DMS114 treated with DMSO at 0.1 percent for 48 hours (cell line): ENCODE results near the gene PLA2G4A.
"Not testable (repeated sequence)": the region's sequence is repeated elsewhere in the genome, so short reads cannot be mapped to it uniquely, and the experiment has no call there.

ENCODE experiments used
- DNase-seq: peaks from one replicate; lab custom pipeline; 2025; ENCODE audit not compliant: unreplicated experiment; lab: John Stamatoyannopoulos, UW

PLA2G4A gene

DNA sequence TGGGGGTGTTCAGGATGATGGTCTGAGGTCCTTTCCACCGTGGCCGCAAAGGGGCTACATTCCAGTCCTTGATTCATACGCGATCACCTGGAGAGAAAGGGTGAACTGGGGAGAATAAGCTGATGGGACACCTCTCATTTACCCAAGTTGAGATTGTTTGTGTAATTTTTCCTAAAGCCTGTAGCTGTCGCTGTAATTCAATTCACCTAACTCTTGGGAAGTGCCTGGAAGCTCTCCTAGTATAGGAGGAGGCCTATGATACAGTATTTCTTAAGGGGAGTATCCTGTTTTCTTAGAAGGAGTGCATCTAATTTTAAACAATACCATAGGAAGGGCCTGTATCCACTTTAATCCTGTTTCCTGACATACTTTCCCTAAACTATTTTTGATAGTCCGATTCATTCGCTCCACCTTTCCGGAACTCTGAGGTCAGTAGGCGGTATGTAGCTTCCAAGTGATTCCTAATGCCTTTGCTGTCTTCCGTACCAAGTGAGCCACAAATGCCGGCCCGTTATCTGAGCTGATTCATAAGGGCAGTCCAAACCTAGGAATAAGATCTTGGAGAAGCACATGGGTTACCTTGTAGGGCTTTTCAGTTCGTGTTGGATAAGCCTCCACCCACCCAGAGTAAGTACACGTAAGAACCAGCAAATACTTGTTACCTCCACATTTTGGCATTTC is 88.5 kb downstream of the PLA2G4A start:
- not testable (repeated sequence) for DNase-seq

DNA sequence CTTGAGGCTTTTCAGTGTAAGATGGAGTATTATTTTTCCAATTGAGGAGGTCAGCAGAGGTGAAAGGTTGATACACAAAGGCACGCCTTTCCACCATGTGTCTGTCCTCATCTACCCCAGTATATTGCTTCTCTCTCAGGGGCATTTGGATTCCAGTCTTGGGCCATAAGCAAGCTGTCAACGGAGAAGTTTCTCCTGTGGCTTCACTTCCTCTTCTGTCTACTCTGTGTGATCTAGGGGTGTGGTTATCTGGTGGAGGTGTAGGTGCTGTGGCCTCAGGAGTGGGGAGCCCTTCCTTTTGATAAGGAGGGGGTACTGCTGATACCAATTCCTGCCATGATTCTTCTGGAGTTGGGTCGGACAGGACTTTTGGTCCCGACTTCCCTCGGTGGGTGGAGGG is 92.6 kb downstream of the PLA2G4A start:
- not testable (repeated sequence) for DNase-seq

DNA sequence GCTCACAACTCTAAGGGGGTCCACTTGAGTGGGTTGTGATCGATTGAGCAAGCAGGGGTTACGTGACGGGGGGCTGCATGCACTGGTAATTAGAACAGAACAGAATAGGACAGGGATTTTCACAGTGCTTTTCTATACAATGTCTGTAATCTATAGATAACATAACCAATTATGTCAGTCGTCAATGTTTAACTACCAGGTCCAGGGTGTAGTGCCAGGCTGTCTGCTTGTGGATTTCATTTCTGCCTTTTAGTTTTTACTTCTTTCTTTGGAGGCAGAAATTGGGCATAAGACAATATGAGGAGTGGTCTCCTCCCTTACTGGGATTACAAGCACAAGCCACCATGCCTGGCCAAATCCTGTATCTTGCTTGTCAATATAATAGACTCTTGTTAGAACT is 94.1 kb downstream of the PLA2G4A start:
- DNase-seq = not testable (repeated sequence)

DNA sequence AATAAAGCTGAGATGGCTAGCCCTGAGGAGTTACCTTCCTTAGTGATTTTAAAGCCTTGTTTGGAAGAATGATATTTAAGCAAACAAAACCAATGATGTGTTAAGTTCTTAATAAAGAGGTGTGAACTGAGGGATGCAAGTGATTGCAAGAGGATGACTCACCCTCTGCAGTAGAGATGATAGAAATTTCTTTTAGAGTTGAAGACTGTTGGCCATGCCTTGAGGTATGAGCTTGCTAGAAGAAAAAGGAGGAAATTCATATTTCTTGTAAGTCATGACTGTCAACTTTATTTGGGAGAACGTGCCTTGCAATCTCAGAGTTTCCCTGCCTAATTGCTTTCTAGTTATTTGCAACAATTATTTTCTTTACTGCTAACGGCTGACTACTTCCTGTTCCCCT is 94.7 kb downstream of the PLA2G4A start:
- no peak for DNase-seq

DNA sequence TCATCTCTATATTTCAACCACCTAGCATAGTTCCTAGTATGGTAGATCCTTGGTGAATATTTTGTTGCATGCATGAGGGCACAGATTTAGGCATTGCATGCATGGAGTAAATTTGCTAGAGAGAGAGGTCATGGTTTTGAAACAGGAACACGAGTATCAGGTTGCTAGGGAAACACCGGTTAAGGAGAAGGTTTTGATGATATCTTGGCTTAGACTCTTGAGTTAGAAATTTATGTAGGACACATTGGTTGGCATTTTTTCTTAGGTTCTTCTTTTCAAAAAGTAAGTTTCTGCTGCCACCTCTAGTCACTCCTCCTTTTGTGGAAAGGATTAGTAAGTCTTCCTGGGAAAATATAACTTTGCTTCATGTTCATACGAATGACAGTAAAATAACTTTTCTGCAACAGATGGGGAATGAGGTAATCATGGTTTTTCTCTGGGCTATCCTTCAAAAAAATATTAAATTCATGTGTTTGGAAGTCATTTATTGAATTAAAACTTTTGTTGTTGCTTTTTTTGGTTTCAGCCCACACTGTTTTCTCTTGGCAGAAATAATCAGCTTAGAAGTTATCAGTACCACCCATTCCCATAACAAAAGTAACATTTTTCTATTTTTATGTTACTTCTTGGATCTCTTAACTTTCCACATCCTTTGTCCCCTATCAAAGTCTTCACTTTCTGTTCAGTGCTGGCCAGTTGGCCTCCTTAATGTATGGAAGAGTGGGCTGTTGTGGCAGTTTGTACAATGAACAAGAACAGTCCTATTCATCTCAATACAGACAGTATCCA is 97.3 kb downstream of the PLA2G4A start:
- DNase-seq = no peak

DNA sequence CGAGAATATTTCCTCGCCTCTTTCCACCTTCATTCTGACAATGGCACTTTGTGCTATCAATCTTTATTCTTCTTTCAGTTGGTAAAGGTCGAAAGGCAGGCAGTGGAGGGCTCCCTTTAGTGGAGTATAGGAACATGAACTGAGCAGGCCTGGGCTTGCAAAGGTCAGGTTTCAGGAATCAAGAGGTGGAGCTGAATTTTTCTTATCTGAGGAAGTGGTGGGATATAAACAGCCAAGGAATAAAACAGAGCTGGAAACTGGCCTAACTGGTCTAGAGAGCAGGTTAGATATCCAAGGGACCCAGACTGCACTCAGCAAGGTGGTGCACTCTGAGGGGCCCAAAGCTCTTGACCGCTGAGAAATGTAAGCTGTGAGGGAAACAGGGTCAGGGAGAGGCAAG is 99.1 kb downstream of the PLA2G4A start:
- DNase-seq = no peak

DNA sequence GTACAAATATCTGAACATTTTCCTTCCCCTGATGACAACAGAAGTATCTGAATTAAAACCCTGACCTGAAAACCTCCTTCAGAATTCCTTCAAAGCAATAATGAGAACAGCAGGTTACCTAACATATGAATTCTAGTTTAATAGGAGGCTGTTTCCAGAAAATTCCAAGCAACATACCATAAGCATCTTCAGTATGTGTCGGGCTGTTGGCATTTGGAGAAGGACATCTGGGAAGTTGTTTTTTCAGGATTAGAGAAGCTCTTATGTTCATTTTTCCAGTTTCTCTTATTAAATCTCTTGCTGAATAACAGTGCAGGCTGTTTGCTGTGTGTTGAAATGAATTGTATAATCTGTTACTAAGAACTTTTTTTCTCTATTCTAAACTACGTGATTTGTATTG is 101.5 kb downstream of the PLA2G4A start:
- no peak for DNase-seq

DNA sequence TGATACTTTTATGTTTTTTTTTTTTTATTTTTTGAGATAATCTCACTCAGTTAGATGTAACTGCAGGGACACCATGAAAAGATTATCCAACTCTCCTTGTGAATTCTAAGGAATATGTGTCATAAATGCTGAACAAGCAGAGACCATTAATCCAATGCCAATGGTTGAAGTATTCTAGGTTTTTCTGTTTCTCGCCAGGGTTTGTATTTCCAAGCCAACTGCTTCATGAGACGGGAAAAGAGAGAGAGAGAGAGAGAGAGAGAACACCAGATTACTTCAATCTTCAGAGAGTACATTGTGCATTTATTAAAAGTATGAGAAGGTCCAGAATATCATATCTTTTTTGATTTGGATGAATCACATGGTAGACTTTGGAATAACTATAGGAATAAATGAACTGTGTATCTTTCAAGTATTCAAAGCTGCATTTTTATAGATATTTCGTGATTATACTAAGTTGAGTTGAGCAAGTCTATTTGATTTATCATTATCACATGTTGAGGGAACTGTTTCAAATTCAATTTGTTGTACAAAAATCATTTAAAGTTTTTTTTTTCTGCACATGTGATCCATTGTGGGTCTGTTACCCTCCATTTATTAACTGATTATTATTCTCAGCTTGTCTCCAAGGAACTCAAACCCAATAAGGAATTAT is 108.4 kb downstream of the PLA2G4A start:
- no peak for DNase-seq

DNA sequence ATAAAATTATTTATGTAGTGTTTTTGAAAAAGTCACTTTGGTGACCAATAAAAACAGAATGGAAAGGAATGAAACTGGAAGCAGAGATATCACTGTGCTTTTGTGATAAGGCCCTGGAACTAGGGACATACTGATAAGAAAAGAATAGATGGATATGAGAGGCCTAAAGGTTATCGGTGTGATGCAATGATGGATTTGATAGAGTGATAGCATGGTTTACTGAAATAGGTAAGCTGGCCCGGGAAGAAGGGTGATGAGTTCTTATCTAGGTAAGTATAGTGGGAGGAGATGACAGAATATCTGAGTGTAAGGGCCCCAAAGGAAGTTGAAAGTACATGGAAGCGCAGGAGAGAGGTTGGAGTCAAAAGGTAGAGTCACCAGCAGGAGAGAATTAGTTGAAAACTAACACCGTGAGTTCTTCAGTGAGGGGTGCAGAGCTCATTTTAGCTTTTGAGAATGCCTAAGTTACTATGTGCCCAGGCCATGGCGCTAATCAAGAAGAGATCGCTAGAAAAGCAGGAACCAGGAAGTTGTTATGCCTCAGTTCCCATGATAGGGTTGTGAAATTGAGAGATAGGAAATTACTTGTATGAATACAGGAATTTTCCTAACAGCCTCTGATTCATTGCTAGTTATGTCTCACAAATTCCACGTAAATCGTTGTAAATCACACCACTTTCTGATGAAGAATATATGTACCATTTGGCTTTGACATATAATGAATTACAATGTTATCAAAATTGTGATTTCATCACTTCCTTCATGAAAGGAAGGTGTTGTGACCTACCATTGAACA is 115.3 kb downstream of the PLA2G4A start:
- DNase-seq = no peak

DNA sequence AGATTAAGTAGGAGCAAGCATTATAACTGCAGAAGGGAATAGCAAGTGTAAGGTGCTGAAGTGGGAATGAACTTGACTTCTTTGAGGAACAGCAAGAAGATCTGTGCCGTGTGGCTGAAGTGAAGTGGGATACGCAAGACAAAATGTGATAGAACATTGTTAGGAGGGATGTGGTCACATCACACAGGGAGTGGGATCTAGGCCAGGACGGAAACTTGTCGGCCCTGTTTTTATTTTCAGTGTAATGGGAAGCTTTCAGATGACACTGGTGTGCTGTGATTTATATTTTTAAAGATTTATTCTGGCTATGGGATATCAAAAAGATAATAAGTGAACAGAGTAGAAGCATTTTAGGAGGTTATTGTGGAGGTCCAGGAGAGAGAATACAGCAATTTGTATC is 116.4 kb downstream of the PLA2G4A start:
- DNase-seq = no peak

DNA sequence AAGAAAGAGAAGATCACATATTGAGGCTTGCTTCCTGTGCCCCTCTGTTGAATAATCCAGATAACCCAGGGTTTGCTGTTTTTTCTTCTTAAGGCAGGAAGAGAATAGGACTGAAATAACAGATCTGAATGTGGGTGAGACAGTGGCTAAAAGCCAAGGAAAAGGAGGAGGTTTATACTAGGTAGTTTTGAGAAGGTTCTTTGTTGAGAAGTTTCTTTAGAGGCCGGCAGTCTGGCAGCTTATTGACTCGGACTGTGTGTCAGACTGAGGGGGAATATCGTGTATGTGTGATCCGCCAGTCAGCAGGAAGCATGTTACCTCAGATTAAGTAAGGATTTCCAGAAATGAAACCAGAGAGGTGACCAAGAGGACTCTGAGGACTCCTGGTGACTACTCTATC is 119.8 kb downstream of the PLA2G4A start:
- no peak for DNase-seq

DNA sequence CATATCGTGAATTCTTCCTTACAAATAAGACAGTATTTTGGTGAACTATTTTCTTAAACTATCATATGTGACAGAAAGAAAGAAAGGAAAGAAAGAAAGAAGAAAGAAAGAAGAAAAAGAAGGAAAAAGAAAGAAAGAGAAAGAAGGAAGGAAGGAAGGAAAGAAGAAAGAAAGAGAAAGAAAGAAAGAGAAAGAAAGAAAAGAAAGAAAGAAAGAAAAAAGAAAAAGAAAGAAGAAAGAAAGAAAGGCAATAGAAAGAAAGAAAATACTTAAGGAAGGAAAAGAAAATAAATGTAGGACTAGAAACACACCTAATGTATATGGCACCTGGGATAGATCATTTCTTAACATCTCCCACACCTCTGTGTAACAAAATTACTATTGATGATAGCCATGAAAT is 120.4 kb downstream of the PLA2G4A start:
- no peak for DNase-seq

DNA sequence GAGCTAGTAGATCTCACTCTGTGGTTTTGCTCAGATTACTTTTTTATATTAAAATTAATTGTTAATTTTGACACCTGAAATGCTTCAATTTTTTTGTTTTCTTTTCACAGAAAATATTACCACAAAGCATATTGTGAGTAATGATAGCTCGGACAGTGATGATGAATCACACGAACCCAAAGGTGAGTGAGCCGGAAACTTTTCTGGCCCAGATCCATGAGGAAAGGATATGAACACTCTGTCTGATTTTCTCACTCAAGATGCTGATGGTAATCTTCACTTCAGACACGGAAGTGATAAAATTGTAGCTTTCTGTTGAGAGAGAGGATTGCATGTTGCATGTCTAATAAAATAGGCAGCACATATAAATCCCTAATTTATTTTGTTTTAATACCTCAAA is 121.8 kb downstream of the PLA2G4A start:
- no peak for DNase-seq

DNA sequence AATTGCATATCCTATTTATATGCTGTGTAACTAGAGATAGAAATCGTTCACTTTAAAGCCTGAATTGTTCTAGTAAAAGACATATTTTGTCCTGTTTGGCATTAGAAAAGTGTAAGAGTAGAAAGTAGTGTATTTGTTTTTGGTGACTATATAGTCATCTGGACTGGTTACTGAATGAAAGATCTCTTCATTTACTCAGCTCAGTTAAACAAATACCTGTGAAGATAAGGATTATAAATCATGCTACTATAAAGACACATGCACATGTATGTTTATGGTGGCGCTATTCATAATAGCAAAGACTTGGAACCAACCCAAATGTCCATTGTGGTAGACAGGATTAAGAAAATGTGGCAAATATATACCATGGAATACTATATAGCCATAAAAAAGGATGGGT is 125.1 kb downstream of the PLA2G4A start:
- DNase-seq = no peak

DNA sequence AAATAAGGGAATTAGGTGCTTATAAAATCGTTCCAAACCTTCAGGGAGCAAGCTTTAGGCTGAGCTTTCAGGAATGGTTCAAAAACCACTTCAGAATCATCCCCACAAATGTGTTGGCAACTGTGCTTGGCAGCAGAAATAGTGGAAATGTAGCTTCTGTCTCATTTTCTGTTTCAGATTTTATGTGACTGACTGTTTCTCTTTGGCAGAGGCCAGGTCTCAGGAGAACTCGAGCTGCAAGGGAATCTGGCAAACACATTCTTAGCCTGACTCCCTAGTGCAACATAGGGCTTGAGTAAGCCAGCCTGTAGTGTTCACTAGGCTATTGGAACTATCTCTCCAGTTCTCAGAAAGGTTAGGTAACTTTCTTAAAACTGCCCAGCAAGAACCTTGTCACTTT is 128.6 kb downstream of the PLA2G4A start:
- DNase-seq = no peak

DNA sequence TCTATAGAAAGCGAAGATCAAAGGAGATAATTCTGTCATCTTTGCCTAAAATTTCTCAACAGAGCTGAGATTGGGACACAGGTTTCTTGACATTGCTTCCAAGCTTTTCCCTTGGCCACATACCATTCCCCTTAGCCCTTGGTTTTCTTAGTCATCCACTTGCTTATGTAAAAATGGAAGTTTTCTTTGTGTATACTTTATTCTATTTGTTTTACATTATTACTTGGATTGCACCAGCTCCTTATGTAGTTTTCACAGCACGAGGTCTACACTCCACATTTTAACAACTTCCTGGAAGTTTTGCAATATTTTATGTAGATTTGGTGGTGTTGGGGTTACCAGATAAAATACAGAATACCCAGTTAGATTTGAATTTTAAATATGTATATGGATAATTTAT is 129.8 kb downstream of the PLA2G4A start:
- DNase-seq = no peak

DNA sequence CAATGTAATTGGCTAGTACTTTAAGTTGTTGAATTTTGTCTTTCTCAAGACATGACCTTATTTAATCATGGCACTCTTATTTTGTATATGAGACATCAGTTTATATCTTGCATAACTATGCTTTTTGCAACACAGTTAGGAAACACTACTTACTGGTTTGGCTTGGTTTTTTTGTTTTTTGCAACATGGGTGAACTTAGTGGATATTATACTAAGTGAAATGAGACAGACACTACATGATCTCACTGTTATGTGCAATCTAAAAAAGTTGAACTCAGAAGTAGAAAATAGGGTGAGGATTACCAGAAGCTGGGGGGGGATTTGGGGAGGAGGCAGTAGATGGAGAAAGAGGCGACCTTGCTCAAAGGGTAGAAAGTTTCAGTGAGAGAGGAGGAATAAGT is 132.1 kb downstream of the PLA2G4A start:
- no peak for DNase-seq

DNA sequence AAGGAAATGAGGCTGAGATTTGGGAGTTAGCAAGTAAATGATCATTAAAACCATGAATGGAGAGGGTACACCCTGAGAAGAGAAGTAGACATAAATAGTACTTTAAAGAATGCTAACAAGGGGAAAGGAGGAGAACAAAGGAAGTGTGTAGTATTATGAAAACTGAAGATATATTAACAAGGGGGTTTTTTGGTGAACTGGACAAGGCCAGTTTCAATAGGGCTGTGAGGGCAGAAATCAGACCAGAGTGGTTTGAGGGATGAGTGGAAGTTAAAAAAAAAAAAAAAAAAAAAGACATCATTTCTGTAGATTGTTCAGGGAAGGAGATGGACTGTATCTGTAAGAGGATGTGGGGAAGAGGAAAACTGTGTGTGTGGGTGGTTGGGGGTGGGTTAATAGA is 137.1 kb downstream of the PLA2G4A start:
- DNase-seq = no peak

DNA sequence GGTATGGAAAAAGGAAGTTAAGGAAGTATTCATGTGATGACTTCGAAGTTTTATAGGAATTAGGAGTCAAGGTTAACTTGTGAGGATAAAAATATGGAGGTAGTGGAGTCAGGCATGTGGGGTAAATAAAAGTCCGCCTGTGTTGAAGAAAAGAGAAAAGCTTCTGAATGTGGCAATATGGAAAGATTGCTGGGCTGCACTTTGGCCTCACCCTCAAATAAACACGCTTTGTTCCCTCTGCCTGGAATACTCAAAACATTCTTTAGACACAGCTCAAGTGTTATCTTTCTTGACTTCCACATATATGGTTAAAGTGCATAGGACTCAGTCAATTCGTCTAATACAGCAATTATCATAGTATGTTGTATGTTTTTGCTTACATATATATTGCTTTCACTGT is 137.7 kb downstream of the PLA2G4A start:
- DNase-seq = no peak

DNA sequence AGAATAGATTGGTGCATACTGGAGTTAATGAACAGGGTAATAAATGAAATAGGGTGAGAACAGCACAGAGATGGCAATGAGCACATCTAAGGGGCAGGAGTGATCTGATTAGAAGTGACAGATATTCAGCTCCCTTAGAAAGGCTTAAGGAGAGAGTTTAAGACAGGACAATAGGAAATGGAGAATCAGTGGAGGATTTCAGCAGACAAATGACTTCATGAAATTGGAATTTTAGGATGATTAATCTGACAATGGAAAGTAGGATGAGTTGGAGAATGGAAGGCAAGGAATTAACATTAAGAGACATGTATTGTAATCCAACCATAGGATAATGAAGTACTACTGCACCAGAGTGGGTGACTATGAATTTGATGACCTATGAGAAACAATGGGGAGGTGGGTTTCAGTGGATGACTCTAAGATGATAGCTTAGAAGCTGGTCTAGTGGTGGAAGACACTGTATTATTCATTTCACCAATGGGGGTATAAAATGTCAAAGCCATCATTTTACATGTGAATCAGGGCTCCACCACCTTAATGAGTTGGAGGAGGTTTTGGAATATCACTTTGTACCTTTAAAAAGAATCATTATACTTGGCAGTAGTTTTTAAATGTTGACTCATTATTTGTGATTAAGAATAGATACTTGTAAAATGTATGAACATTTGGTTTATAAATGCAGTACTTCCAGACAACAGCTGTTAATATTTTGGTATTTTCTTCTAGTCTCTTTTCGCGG is 139.1 kb downstream of the PLA2G4A start:
- DNase-seq = no peak

DNA sequence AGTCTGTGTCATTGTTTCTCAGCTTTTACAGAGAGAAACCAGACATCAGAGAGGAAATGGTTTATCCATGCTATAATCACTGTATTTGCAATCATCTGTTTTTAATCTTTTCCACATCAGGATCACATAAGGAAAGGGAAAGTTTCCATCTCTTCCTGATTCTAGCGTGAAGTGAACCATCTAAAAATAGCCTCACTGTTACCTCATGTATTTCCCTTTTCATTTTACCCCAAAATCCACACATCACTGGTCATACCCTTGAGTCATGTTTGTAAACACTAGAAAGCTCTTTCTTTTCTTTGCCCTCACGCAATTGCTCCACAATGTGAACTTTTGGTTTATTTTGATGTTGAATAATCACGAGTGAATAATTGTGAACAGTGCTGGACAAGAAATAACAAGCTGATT is 146.0 kb downstream of the PLA2G4A start:
- DNase-seq = no peak
